NCI-H2081 (cell line): ENCODE results near the gene PRODH.
"Not testable (repeated sequence)": the region's sequence is repeated elsewhere in the genome, so short reads cannot be mapped to it uniquely, and the experiment has no call there.

ENCODE experiments used
- DNase-seq, 2 experiments: peaks; one replicate each; lab custom pipeline; 2025; lab: John Stamatoyannopoulos, UW

The PRODH gene

DNA sequence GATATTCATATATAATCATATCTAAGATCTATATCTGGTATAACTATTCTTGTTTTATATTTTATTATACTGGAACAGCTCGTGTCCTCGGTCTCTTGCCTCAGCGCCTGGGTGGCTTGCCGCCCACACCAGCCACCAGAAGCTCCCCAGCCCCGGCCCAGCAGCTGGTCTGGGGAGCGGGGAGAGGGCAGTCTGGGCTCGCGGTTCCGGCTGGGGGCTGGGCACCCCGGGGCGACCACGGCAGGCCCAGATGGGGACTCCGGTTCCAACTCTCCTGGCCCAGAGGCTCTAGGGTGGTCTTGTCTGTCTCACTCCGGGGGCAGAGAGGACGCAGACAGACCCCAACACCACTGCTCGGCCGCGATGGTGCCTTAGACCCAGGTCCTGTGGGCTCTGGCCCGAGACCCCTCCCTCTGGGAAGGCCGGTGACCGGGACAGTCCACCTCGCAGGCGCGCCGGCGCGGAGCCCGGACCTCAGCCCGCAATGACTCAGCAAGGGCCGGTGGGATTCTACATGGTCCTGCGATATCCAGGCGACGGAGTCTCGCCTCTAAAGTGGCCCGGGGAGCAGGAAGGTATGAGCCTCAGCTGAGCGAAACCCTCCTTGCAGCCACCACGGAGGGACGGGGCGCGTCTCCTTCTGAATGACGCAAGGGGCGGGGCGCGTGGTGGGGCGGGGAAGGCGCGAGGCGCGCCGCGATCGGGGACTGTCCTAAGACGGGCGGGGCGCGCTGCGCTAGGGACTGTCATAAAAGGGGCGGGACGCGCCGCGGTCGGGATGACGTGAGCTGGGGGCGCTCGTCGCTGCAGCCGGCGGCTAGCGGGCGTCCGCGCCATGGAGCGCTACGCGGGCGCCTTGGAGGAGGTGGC, 30.3 kb downstream of the PRODH start, which contains the start of gene DGCR6:
Gene DGCR6, plus strand, starts transcription at position 781 of the 870 bp plus-strand sequence. Its CDS starts 55 bp downstream, at position 836.
- no peak for DNase-seq

DNA sequence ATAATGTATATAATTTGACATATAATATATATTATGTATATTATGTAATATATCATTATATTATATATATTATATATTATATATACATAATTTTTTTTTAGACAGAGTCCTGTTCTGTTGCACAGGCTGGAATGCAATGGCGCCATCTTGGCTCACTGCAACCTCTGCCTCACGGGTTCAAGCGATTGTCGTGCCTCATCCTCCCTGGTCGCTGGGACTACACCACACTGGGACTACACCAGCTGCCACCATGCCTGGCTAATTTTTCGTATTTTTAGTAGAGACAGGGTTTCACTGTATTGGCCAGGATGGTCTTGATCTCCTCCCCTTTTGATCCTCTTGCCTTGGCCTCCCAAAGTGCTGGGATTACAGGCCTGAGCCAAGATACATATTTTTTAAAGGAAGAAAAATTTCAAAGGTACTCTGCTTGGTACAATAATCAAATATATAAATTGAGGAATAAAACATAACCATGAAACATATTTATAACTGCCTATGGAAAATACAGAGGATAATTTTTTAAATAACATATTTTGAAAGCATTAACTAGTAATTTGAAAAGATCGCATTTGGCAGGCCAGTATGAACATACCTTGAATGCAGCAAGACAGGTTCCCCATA, 39.9 kb downstream of the PRODH start:
- not testable (repeated sequence) for DNase-seq

DNA sequence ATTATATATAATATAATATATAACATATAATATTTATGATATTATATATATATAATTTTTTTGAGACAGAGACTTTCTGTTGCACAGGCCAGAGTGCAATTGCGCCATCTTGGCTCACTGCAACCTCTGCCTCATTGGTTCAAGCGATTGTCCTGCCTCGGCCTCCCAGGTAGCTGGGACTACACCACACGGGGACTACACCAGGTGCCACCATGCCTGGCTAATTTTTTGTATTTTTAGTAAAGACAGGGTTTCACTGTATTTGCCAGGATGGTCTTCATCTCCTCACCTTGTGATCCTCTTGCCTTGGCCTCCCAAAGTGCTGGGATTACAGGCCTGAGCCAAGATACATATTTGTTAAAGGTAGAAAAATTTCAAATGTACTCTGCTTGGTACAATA, 42.3 kb downstream of the PRODH start:
- not testable (repeated sequence) for DNase-seq

DNA sequence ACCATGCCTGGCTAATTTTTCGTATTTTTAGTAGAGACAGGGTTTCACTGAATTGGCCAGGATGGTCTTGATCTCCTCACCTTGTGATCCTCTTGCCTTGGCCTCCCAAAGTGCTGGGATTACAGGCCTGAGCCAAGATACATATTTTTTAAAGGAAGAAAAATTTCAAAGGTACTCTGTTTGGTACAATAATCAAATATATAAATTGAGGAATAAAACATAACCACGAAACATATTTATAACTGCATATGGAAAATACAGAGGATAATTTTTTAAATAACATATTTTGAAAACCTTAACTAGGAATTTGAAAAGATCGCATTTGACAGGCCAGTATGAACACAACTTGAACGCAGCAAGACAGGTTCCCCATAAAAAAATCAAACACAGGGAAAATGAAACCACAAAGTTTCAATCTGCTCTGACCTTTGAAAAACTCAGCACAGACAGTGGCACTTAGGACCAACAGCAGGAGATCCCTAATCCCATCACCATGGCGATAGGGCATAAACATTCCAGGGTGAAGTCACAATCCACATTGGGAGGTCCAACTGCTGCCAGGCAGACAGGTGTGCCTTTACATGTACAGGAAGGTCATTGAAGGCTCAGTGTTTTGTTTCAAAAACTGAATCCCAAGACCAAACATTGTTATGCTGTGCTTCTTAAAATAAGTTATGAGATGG, 45.4 kb downstream of the PRODH start:
- not testable (repeated sequence) for DNase-seq

DNA sequence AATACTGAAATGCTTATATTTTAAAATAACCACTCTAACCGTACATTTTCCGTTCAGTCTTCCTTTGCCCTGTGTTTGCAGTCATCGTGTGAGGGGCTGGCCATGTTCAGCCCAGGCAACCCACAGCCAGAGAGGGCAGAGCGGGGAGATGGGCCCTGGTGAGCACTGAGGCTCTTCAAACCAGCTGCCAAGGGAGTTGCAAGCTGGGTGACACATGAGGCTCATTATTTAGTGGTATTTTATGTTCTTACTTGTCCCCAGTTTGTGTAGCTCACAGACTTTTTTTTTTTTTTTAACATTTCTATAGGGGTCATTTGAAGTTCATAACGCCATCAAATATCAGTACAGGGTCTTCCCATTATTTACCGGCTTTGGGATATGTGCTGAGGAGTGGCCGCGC, 48.0 kb downstream of the PRODH start:
- no peak for DNase-seq

DNA sequence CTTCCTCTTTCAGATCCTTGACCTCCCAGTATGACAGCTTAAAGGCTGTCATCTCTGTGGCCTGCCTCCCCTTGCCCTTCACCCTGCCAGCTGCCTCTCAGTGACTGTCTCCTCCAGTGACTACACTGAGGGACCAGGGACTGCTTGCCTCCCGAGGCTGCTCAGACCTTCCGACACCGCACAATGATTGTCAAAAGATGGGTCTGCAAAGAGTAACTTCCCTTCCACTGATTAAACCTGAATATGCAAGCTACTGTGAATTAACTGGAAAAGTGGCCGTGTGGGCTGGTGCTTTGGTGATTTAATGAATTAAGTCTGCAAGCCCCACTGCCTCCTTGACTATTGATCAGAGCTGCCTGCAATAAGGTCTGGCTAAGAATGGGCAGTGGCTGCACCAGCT, 51.6 kb downstream of the PRODH start:
- DNase-seq, result not testable (repeated sequence)

DNA sequence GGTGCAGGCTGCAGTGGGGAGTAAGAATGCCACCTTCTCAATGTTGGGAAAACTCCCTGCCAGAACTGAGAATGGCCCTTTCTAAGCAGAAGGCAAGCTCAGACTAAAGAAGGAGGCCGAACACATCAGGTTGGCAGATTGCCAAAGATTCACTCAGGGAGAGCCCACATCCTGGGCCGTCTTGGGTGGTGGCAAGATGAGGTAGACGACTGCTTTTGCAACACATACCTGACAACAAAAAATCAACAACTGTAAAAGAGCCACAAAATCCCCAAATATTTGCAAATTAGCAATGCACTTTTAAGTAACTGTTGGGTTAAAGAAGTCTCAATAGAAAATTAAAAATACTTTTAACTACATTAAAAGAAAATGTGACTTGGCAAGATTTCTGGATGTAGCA, 54.8 kb downstream of the PRODH start:
- not testable (repeated sequence) for DNase-seq
